ENCODE data around the gene SLC22A17. TPM values are rescaled to one million over a fixed set of nuclear protein-coding genes. Genes with fewer than 3 reads are reported as not detected.

SLC22A17 gene
- total and polyA plus RNA-seq, 2 experiments from 2014 or later = 44.4 to 62.9 TPM

DNA sequence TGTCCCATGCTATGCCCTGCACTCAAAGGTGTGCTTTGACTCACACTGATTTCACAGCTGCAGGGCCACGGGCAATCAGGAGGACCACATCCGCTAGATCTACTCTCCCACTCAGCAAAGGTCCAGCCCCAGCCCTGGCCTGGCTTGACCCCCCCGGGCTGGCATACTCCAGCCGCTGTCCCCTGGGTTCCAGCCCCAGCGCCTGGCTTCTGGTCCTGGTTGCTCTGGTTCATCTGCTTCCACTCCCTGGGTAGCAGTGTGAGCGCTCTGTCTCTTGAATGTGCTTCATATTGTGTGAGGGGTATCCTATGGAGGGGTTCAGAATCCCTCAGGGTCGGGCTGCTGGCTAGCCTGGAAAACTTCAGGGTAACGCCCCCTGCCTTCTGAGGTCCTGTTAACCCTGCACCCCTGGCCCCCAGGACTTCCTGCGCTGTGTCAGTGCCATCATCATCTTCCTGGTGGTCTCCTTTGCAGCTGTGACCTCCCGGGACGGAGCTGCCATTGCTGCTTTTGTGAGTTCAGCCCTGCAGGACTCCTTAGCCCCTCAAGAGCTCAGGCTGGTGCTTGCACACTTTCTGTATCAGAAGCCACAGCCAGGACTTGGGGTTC lies 26.0 kb upstream of the SLC22A17 start:
- Histone ChIP-seq H3K79me2 (no peaks in the 10 kb centered on the region), H3K36me3 (replicated peaks; ENCODE audit: insufficient read depth, low read depth) (no peaks in the 10 kb centered on the region), H3K4me2 (no peak overlapping the region), H3K4me3 (no peak overlapping the region), H3K9me2 (replicated peaks; ENCODE audit: insufficient read depth) (no peaks in the 10 kb centered on the region), H4K20me1 (ENCODE audit: insufficient read depth, poor library complexity, severe bottlenecking) (no peaks in the 10 kb centered on the region), H3K27me3 (no peaks in the 10 kb centered on the region), H3K4me1 (ENCODE audit: insufficient read depth) (no peaks in the 10 kb centered on the region), H2AFZ (no peak overlapping the region), H3K9me3 (ENCODE audit: low read depth) (no peaks in the 10 kb centered on the region), H3K27ac (no peak overlapping the region)
- WGBS (ENCODE audit: low lambda C conversion rate, missing lambda C conversion rate) = 86% methylated on average over 11 of the region's 11 CpGs
- no peak for TF ChIP-seq EZH2 (IDR thresholded peaks at IDR 0.05; ENCODE audit: borderline replicate concordance)
- TF ChIP-seq, protein P1, sequence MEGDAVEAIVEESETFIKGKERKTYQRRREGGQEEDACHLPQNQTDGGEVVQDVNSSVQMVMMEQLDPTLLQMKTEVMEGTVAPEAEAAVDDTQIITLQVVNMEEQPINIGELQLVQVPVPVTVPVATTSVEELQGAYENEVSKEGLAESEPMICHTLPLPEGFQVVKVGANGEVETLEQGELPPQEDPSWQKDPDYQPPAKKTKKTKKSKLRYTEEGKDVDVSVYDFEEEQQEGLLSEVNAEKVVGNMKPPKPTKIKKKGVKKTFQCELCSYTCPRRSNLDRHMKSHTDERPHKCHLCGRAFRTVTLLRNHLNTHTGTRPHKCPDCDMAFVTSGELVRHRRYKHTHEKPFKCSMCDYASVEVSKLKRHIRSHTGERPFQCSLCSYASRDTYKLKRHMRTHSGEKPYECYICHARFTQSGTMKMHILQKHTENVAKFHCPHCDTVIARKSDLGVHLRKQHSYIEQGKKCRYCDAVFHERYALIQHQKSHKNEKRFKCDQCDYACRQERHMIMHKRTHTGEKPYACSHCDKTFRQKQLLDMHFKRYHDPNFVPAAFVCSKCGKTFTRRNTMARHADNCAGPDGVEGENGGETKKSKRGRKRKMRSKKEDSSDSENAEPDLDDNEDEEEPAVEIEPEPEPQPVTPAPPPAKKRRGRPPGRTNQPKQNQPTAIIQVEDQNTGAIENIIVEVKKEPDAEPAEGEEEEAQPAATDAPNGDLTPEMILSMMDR (IDR thresholded peaks at IDR 0.05; ENCODE audit: poor library complexity) = no peak
- no peak for TF ChIP-seq EZH2phosphoT487 (IDR thresholded peaks at IDR 0.05; ENCODE audit: low read depth, severe bottlenecking, unreplicated experiment)
- DNase-seq (ENCODE audit: low spot score) = no peak

DNA sequence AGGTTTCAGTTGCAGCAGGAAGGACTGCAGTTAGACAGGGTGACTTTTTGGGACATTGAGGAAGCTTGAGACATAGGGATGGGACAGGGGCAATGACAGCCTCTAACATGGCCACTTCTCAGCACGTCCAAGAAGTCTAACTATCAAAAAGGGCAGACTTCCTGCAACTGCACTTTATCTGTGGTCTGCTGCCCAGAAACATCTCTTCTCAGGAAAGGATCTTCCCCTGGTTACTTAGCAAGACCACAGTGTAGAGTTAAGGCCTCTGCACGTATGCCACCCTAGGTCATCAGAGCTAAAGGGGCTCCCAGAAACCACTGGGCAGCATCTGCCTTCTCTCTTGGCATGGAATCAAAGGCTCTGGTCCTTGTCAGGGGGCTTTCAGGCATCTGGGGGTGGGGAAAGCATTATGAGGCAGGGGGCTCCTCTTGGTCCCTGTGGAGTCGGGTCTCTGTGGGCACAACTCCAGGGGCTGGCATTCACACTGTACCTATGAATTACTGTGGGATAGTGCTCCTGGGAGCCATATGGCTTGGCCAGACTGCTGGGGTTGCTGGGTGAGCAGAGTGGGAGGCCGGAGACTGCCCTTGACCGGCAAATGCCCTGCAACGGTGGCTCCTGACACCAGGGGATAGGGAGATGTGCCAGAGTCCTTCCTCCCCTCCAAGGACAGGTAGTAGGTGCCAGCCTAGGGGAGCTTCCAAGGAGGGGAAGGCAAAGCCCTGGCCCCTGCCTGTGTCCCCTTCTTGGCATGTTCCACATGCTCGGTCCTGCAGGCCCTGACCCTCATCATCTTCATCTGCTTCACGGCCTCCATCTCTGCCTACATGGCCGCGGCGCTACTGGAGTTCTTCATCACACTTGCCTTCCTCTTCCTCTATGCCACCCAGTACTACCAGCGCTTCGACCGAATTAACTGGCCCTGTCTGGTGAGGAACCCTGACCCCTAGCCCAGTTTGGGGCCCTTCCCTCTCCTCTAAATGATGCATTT lies 25.2 kb upstream of the SLC22A17 start:
- Histone ChIP-seq H3K79me2 (no peaks in the 10 kb centered on the region), H3K4me2 (no peak overlapping the region), H2AFZ (no peak overlapping the region), H3K4me3 (no peak overlapping the region), H3K9me2 (replicated peaks; ENCODE audit: insufficient read depth) (no peaks in the 10 kb centered on the region), H3K27ac (no peak overlapping the region), H3K4me1 (ENCODE audit: insufficient read depth) (no peaks in the 10 kb centered on the region), H4K20me1 (ENCODE audit: insufficient read depth, poor library complexity, severe bottlenecking) (no peaks in the 10 kb centered on the region), H3K9me3 (ENCODE audit: low read depth) (no peaks in the 10 kb centered on the region), H3K27me3 (no peaks in the 10 kb centered on the region), H3K36me3 (replicated peaks; ENCODE audit: insufficient read depth, low read depth) (no peaks in the 10 kb centered on the region)
- TF ChIP-seq EZH2 (IDR thresholded peaks at IDR 0.05; ENCODE audit: borderline replicate concordance) (no peak), EZH2phosphoT487 (IDR thresholded peaks at IDR 0.05; ENCODE audit: low read depth, severe bottlenecking, unreplicated experiment) (no peak)
- TF ChIP-seq, protein P1 (IDR thresholded peaks at IDR 0.05; ENCODE audit: poor library complexity) = no peak
- 89% methylated on average over 14 of the region's 14 CpGs for WGBS (ENCODE audit: low lambda C conversion rate, missing lambda C conversion rate)
- DNase-seq (ENCODE audit: low spot score) = no peak

DNA sequence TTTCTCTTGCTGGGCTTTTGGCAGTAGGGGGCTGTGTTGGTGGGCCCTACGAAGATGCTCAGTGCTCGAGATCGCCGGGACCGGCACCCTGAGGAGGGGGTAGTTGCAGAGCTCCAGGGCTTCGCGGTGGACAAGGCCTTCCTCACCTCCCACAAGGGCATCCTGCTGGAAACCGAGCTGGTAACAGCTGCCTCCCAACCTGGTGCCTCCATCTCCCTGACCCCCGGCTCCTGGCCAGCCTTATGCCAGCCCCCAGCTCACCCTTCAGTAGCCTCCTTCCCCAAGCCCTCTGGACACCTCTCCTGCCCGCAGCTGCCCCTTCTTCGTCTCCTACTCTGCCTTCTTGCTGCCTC lies 24.5 kb upstream of the SLC22A17 start:
- no peaks in the 10 kb centered on the region for H4K20me1 ChIP-seq (ENCODE audit: insufficient read depth, poor library complexity, severe bottlenecking)
- no peak overlapping the region for H3K4me3 ChIP-seq
- H2AFZ ChIP-seq = no peak overlapping the region
- DNase-seq (ENCODE audit: low spot score) = no peak
- H3K4me1 ChIP-seq (ENCODE audit: insufficient read depth) = no peaks in the 10 kb centered on the region
- no peaks in the 10 kb centered on the region for H3K27me3 ChIP-seq
- no peak overlapping the region for H3K27ac ChIP-seq
- no peaks in the 10 kb centered on the region for H3K9me3 ChIP-seq (ENCODE audit: low read depth)
- no peaks in the 10 kb centered on the region for H3K9me2 ChIP-seq (replicated peaks; ENCODE audit: insufficient read depth)
- WGBS (ENCODE audit: low lambda C conversion rate, missing lambda C conversion rate) = 87% methylated on average over 11 of the region's 11 CpGs
- no peaks in the 10 kb centered on the region for H3K79me2 ChIP-seq
- H3K4me2 ChIP-seq = no peak overlapping the region
- TF ChIP-seq EZH2 (IDR thresholded peaks at IDR 0.05; ENCODE audit: borderline replicate concordance) (no peak), EZH2phosphoT487 (IDR thresholded peaks at IDR 0.05; ENCODE audit: low read depth, severe bottlenecking, unreplicated experiment) (no peak)
- TF ChIP-seq, protein P1 (IDR thresholded peaks at IDR 0.05; ENCODE audit: poor library complexity) = no peak
- no peaks in the 10 kb centered on the region for H3K36me3 ChIP-seq (replicated peaks; ENCODE audit: insufficient read depth, low read depth)

Measured in hepatocyte (in vitro differentiated cells).